GM23338 (cell line): Measurements from ENCODE around the gene DBH.
"Not testable (repeated sequence)": the region's sequence is repeated elsewhere in the genome, so short reads cannot be mapped to it uniquely, and the experiment has no call there.

Source experiments
- CREB1 ChIP-seq: fragments of 250-450 bp; sonication (Bioruptor Pico); IDR thresholded peaks from 2 replicates; pipeline ENCODE4 v1.5.0; 2020; ENCODE audit warnings: low read depth, mild to moderate bottlenecking, moderate library complexity
- EZH2 ChIP-seq: fragments of 200-600 bp; sonication (generic); IDR thresholded peaks from one replicate; pipeline ENCODE4 v1.8.0; 2017; ENCODE audit warnings: antibody characterized with exemption, mild to moderate bottlenecking, low read depth; ENCODE audit not compliant: unreplicated experiment
- EZH2phosphoT487 ChIP-seq: fragments of 200-600 bp; sonication (generic); IDR thresholded peaks from one replicate; pipeline ENCODE4 v1.8.1; 2018; ENCODE audit warnings: antibody characterized with exemption; ENCODE audit not compliant: unreplicated experiment
- JUNB ChIP-seq: IDR thresholded peaks from one replicate; pipeline ENCODE4 v1.6.1; 2016; ENCODE audit warnings: antibody characterized with exemption; ENCODE audit not compliant: unreplicated experiment
- NANOG ChIP-seq: IDR thresholded peaks from 2 replicates; pipeline ENCODE4 v1.6.1; 2016; ENCODE audit warnings: antibody characterized with exemption, borderline replicate concordance
- POLR2AphosphoS5 ChIP-seq: IDR thresholded peaks from 2 replicates; pipeline ENCODE4 v1.6.1; 2016; ENCODE audit warnings: antibody characterized with exemption, low read depth
- STAT1 ChIP-seq: IDR thresholded peaks from one replicate; pipeline ENCODE4 v1.6.1; 2016; ENCODE audit warnings: antibody characterized with exemption; ENCODE audit not compliant: unreplicated experiment
- ZNF114 ChIP-seq: fragments of 250-450 bp; sonication (Bioruptor Pico); IDR thresholded peaks from 2 replicates; pipeline ENCODE4 v1.5.0; 2020; ENCODE audit warnings: mild to moderate bottlenecking, moderate library complexity
- ZNF331 ChIP-seq: fragments of 250-450 bp; sonication (Bioruptor Pico); IDR thresholded peaks from 2 replicates; pipeline ENCODE4 v1.5.0; 2020; ENCODE audit warnings: low read depth, mild to moderate bottlenecking, moderate library complexity
- TF ChIP-seq, protein P1 (sequence below), 2 experiments: fragments of 200-600 bp in 1 of 2; sonication (generic) in 1 of 2; conservative IDR thresholded peaks; 2 replicates each; pipeline versions ENCODE4 v1.5.1 to v1.6.1; 2016 to 2017; ENCODE audit warnings: antibody characterized with exemption in 2 of 2, low read depth in 2 of 2, mild to moderate bottlenecking in 2 of 2, moderate library complexity in 1 of 2
- TF ChIP-seq, protein P2 (sequence below): fragments of 250-450 bp; sonication (Bioruptor Pico); IDR thresholded peaks from 2 replicates; pipeline ENCODE4 v1.5.0; 2020; ENCODE audit warnings: mild to moderate bottlenecking, moderate library complexity
- TF ChIP-seq, protein P3 (sequence below): IDR thresholded peaks from one replicate; pipeline ENCODE4 v1.6.1; 2018; ENCODE audit warnings: antibody characterized with exemption; ENCODE audit not compliant: unreplicated experiment
- TF ChIP-seq, protein P4 (sequence below): IDR thresholded peaks from 2 replicates; pipeline ENCODE4 v1.6.1; 2016; ENCODE audit warnings: antibody characterized with exemption

DNA sequence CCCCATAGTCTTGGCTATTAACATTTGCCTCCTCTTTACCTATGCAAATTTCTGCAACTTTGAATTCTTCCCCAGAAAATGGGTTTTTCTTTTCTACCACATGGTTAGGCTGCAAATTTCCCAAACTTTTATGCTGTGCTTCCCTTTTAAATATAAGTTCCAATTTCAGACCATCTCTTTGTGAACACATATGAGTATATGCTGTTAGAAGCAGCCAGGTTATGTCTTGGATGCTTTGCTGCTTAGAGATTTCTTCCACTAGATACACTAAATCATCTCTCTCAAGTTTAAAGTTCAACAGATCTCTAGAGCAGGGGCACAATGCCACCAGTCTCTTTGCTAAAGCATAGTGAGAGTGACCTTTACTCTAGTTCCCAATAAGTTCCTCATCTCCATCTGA lies 10.2 kb upstream of the DBH start:
- TF ChIP-seq NANOG; POLR2AphosphoS5; EZH2phosphoT487; EZH2; JUNB; ZNF331 (CRISPR knock-in tag); CREB1 (CRISPR knock-in tag); STAT1; ZNF114: not testable (repeated sequence)
- TF ChIP-seq, protein P1, sequence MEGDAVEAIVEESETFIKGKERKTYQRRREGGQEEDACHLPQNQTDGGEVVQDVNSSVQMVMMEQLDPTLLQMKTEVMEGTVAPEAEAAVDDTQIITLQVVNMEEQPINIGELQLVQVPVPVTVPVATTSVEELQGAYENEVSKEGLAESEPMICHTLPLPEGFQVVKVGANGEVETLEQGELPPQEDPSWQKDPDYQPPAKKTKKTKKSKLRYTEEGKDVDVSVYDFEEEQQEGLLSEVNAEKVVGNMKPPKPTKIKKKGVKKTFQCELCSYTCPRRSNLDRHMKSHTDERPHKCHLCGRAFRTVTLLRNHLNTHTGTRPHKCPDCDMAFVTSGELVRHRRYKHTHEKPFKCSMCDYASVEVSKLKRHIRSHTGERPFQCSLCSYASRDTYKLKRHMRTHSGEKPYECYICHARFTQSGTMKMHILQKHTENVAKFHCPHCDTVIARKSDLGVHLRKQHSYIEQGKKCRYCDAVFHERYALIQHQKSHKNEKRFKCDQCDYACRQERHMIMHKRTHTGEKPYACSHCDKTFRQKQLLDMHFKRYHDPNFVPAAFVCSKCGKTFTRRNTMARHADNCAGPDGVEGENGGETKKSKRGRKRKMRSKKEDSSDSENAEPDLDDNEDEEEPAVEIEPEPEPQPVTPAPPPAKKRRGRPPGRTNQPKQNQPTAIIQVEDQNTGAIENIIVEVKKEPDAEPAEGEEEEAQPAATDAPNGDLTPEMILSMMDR (conservative IDR thresholded peaks at IDR 0.05; ENCODE audit: low read depth in 2 of 2), result not testable (repeated sequence)
- TF ChIP-seq, protein P2, sequence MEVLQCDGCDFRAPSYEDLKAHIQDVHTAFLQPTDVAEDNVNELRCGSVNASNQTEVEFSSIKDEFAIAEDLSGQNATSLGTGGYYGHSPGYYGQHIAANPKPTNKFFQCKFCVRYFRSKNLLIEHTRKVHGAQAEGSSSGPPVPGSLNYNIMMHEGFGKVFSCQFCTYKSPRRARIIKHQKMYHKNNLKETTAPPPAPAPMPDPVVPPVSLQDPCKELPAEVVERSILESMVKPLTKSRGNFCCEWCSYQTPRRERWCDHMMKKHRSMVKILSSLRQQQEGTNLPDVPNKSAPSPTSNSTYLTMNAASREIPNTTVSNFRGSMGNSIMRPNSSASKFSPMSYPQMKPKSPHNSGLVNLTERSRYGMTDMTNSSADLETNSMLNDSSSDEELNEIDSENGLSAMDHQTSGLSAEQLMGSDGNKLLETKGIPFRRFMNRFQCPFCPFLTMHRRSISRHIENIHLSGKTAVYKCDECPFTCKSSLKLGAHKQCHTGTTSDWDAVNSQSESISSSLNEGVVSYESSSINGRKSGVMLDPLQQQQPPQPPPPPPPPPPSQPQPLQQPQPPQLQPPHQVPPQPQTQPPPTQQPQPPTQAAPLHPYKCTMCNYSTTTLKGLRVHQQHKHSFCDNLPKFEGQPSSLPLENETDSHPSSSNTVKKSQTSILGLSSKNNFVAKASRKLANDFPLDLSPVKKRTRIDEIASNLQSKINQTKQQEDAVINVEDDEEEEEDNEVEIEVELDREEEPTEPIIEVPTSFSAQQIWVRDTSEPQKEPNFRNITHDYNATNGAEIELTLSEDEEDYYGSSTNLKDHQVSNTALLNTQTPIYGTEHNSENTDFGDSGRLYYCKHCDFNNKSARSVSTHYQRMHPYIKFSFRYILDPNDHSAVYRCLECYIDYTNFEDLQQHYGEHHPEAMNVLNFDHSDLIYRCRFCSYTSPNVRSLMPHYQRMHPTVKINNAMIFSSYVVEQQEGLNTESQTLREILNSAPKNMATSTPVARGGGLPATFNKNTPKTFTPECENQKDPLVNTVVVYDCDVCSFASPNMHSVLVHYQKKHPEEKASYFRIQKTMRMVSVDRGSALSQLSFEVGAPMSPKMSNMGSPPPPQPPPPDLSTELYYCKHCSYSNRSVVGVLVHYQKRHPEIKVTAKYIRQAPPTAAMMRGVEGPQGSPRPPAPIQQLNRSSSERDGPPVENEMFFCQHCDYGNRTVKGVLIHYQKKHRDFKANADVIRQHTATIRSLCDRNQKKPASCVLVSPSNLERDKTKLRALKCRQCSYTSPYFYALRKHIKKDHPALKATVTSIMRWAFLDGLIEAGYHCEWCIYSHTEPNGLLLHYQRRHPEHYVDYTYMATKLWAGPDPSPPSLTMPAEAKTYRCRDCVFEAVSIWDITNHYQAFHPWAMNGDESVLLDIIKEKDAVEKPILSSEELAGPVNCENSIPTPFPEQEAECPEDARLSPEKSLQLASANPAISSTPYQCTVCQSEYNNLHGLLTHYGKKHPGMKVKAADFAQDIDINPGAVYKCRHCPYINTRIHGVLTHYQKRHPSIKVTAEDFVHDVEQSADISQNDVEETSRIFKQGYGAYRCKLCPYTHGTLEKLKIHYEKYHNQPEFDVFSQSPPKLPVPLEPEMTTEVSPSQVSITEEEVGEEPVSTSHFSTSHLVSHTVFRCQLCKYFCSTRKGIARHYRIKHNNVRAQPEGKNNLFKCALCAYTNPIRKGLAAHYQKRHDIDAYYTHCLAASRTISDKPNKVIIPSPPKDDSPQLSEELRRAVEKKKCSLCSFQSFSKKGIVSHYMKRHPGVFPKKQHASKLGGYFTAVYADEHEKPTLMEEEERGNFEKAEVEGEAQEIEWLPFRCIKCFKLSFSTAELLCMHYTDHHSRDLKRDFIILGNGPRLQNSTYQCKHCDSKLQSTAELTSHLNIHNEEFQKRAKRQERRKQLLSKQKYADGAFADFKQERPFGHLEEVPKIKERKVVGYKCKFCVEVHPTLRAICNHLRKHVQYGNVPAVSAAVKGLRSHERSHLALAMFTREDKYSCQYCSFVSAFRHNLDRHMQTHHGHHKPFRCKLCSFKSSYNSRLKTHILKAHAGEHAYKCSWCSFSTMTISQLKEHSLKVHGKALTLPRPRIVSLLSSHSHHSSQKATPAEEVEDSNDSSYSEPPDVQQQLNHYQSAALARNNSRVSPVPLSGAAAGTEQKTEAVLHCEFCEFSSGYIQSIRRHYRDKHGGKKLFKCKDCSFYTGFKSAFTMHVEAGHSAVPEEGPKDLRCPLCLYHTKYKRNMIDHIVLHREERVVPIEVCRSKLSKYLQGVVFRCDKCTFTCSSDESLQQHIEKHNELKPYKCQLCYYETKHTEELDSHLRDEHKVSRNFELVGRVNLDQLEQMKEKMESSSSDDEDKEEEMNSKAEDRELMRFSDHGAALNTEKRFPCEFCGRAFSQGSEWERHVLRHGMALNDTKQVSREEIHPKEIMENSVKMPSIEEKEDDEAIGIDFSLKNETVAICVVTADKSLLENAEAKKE (CRISPR knock-in tag), result not testable (repeated sequence)
- TF ChIP-seq, protein P3, sequence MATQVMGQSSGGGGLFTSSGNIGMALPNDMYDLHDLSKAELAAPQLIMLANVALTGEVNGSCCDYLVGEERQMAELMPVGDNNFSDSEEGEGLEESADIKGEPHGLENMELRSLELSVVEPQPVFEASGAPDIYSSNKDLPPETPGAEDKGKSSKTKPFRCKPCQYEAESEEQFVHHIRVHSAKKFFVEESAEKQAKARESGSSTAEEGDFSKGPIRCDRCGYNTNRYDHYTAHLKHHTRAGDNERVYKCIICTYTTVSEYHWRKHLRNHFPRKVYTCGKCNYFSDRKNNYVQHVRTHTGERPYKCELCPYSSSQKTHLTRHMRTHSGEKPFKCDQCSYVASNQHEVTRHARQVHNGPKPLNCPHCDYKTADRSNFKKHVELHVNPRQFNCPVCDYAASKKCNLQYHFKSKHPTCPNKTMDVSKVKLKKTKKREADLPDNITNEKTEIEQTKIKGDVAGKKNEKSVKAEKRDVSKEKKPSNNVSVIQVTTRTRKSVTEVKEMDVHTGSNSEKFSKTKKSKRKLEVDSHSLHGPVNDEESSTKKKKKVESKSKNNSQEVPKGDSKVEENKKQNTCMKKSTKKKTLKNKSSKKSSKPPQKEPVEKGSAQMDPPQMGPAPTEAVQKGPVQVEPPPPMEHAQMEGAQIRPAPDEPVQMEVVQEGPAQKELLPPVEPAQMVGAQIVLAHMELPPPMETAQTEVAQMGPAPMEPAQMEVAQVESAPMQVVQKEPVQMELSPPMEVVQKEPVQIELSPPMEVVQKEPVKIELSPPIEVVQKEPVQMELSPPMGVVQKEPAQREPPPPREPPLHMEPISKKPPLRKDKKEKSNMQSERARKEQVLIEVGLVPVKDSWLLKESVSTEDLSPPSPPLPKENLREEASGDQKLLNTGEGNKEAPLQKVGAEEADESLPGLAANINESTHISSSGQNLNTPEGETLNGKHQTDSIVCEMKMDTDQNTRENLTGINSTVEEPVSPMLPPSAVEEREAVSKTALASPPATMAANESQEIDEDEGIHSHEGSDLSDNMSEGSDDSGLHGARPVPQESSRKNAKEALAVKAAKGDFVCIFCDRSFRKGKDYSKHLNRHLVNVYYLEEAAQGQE, result not testable (repeated sequence)
- TF ChIP-seq, protein P4, sequence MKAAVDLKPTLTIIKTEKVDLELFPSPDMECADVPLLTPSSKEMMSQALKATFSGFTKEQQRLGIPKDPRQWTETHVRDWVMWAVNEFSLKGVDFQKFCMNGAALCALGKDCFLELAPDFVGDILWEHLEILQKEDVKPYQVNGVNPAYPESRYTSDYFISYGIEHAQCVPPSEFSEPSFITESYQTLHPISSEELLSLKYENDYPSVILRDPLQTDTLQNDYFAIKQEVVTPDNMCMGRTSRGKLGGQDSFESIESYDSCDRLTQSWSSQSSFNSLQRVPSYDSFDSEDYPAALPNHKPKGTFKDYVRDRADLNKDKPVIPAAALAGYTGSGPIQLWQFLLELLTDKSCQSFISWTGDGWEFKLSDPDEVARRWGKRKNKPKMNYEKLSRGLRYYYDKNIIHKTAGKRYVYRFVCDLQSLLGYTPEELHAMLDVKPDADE, result not testable (repeated sequence)
